Chondrocyte (in vitro differentiated cells): ENCODE measurements around the gene SUSD6. TPM values are rescaled to one million over a fixed set of nuclear protein-coding genes. Genes with fewer than 3 reads are reported as not detected.
A peak's percentile ranks its signal among the peaks of the same experiment; 100 is the strongest.
"Not testable (repeated sequence)": the region's sequence is repeated elsewhere in the genome, so short reads cannot be mapped to it uniquely, and the experiment has no call there.

Experiments
- DNase-seq: peaks from one replicate; pipeline ENCODE4 v3.0.0; 2021; ENCODE audit warnings: mixed read lengths, low spot score
- H3K27ac Mint-ChIP-seq: one replicate; pipeline ENCODE4 v1.8.0; 2021; ENCODE audit warnings: mild to moderate bottlenecking, moderate library complexity, mixed read lengths; ENCODE audit not compliant: unreplicated experiment
- H3K27me3 Mint-ChIP-seq: 2 replicates; pipeline ENCODE4 v1.8.0; 2021; ENCODE audit warnings: low read depth, mixed read lengths
- H3K36me3 Mint-ChIP-seq: 2 replicates; pipeline ENCODE4 v1.8.0; 2021; ENCODE audit warnings: low read depth, mixed read lengths
- H3K4me1 Mint-ChIP-seq: 2 replicates; pipeline ENCODE4 v1.8.0; 2021; ENCODE audit warnings: low read depth, mild to moderate bottlenecking, mixed read lengths
- H3K4me3 Mint-ChIP-seq: one replicate; pipeline ENCODE4 v1.8.0; 2021; ENCODE audit warnings: mild to moderate bottlenecking, moderate library complexity, mixed read lengths; ENCODE audit not compliant: unreplicated experiment
- H3K9me3 Mint-ChIP-seq: 2 replicates; pipeline ENCODE4 v1.8.0; 2021; ENCODE audit warnings: low read depth, mixed read lengths
- total RNA-seq: library from RNA; stranded (reverse); gene quantifications from 3 replicates; pipeline ENCODE4 v1.2.1, GENCODE V29; 2021
- TF ChIP-seq, protein P1 (sequence below): fragments of 200-600 bp; sonication (generic); IDR thresholded peaks from 2 replicates; pipeline ENCODE4 v1.5.0; 2021; ENCODE audit warnings: antibody characterized with exemption, mild to moderate bottlenecking, moderate library complexity

Gene SUSD6
- total RNA-seq, 1 donor from 2014 or later, result 49.3 TPM

DNA sequence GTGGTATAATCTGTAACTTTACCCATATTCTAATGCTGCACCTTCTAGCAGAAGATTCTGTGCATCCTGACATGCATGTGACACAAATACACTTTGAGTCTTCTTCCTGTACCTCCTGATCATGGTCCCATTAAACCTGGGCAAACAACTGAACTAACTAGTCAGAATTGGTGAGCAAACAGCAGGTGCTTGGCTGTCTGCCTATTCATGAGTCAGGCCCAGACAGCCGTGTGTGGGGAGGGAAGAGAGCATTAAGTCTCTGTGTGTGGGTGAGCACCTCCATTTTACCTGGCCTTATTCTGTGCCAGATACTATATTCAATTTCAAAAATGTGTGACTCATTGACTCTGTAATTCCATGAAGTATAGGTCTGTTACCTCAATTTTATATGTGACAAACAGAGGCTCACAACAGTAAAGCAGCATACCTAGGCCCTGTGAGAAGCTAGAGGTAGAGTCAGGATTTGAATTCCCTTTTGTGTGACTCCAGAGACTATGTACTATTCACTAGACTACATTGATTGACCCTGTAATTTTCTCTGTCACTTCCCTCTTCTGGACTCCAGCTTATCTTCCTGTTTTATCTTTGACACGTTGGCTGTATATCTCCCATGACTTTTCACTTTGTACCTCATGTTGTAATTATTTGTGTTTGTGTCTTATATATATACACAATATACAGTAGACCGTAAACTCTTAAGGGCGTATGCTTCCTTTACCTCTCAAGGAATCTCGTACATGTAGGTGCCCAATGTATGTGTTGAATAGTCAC, 32.2 kb downstream of the SUSD6 start:
- Mint-ChIP-seq H3K4me1 (peaks cover 58% of the 10 kb centered on the region), H3K4me3 (no peak overlapping the region), H3K27ac (peak overlapping the region; percentile 56), H3K9me3 (peaks cover 13% of the 10 kb centered on the region), H3K36me3 (peaks cover 7% of the 10 kb centered on the region), H3K27me3 (no peaks in the 10 kb centered on the region)
- no peak for DNase-seq
- TF ChIP-seq, protein P1, sequence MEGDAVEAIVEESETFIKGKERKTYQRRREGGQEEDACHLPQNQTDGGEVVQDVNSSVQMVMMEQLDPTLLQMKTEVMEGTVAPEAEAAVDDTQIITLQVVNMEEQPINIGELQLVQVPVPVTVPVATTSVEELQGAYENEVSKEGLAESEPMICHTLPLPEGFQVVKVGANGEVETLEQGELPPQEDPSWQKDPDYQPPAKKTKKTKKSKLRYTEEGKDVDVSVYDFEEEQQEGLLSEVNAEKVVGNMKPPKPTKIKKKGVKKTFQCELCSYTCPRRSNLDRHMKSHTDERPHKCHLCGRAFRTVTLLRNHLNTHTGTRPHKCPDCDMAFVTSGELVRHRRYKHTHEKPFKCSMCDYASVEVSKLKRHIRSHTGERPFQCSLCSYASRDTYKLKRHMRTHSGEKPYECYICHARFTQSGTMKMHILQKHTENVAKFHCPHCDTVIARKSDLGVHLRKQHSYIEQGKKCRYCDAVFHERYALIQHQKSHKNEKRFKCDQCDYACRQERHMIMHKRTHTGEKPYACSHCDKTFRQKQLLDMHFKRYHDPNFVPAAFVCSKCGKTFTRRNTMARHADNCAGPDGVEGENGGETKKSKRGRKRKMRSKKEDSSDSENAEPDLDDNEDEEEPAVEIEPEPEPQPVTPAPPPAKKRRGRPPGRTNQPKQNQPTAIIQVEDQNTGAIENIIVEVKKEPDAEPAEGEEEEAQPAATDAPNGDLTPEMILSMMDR, result no peak

GRCh38 chr14:69644814-69645213, 33.4 kb downstream of the SUSD6 start:
- TF ChIP-seq, protein P1, result no peak
- H3K9me3 Mint-ChIP-seq, result peaks cover 13% of the 10 kb centered on the region
- peaks cover 7% of the 10 kb centered on the region for H3K36me3 Mint-ChIP-seq
- H3K27me3 Mint-ChIP-seq, result no peaks in the 10 kb centered on the region
- H3K4me3 Mint-ChIP-seq, result no peak overlapping the region
- DNase-seq, result no peak
- H3K4me1 Mint-ChIP-seq, result peaks cover 61% of the 10 kb centered on the region
- no peak overlapping the region for H3K27ac Mint-ChIP-seq

- peaks cover 83% of the 10 kb centered on the region for H3K4me1 Mint-ChIP-seq
- peaks cover 1% of the 10 kb centered on the region for H3K9me3 Mint-ChIP-seq
- peak overlapping the region; percentile 91 for H3K27ac Mint-ChIP-seq
- peaks cover 1% of the 10 kb centered on the region for H3K36me3 Mint-ChIP-seq
- DNase-seq, result no peak
- no peaks in the 10 kb centered on the region for H3K27me3 Mint-ChIP-seq
- H3K4me3 Mint-ChIP-seq, result no peak overlapping the region
- TF ChIP-seq, protein P1, result no peak
Observed at GRCh38 chr14:69647213-69647612, 35.8 kb downstream of the SUSD6 start.

DNA sequence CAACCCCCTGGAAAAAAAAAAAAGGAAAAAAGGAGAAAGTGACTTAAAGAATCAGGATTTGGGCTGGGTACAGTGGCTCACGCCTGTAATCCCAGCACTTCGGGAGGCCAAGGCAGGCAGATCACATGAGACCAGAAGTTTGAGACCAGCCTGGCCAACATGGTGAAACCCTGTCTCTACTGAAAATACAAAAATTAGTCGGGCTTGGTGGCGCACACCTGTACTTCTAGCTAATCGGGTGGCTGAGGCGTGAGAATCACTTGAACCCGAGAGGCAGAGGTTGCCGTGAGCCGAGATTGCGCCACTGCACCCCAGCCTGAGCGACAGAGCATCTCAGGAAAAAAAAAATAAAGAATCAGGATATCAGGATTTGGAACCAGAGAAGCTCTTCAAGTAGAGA, 36.2 kb downstream of the SUSD6 start:
- H3K36me3 Mint-ChIP-seq, DNase-seq, H3K9me3 Mint-ChIP-seq, H3K27me3 Mint-ChIP-seq, H3K4me3 Mint-ChIP-seq: not testable (repeated sequence)
- peak overlapping the region; percentile 91 for H3K27ac Mint-ChIP-seq
- peaks cover 83% of the 10 kb centered on the region for H3K4me1 Mint-ChIP-seq

GRCh38 chr14:69648480-69649451, 37.4 kb downstream of the SUSD6 start:
- Mint-ChIP-seq H3K36me3 (no peaks in the 10 kb centered on the region), H3K9me3 (no peaks in the 10 kb centered on the region), H3K4me3 (peak overlapping the region; percentile 40), H3K27me3 (no peaks in the 10 kb centered on the region), H3K27ac (peak overlapping the region; percentile 91), H3K4me1 (peaks cover 83% of the 10 kb centered on the region)
- TF ChIP-seq, protein P1, result no peak
- no peak for DNase-seq
